Endothelial cell of umbilical vein (primary cell): ENCODE data around the gene NELFA. TPM values are rescaled to one million over a fixed set of nuclear protein-coding genes. Genes with fewer than 3 reads are reported as not detected.

ENCODE experiments used
- BruUV-seq: library from RNA; stranded (reverse); fragments of 400-500 nt; replicated peaks from 2 replicates; lab custom pipeline; 2021; lab: Mats Ljungman, UMichigan
- CTCF ChIA-PET: fragments of 300-600, 350-600 bp; sonication (Branson Sonifier 250); formaldehyde crosslinking; loops from one replicate; lab custom pipeline; 2021; ENCODE audit warnings: antibody characterized with exemption, inconsistent platforms; lab: Charles Lee
- POLR2A ChIA-PET: fragments of 300-600, 350-600 bp; sonication (Branson Sonifier 250); formaldehyde crosslinking; loops from one replicate; lab custom pipeline; 2021; ENCODE audit warnings: antibody characterized with exemption, inconsistent platforms; lab: Charles Lee
- DNase-seq: peaks from one replicate; pipeline ENCODE4 v3.0.0-alpha.2; 2011; ENCODE audit warnings: low read depth, low spot score
- FAIRE-seq: peaks from 2 replicates; lab custom pipeline; 2011; peaks lifted over from hg19 to GRCh38; lab: Jason Lieb, UNC
- H2AFZ ChIP-seq: 2 replicates; pipeline ENCODE4 v1.6.0; 2012; ENCODE audit warnings: low read depth, low read length, control low read depth, inconsistent platforms
- H3K27ac ChIP-seq: 2 replicates; pipeline ENCODE4 v1.5.1; 2011; ENCODE audit warnings: low read depth, mild to moderate bottlenecking, control low read depth, low read length, moderate library complexity; ENCODE audit not compliant: insufficient read depth
- H3K27me3 ChIP-seq, 2 experiments: 2 replicates each; pipeline versions ENCODE4 v1.6.0 to v1.6.1; 2011; ENCODE audit warnings: low read length in 2 of 2, mixed read lengths in 1 of 2; ENCODE audit not compliant: control insufficient read depth in 2 of 2, insufficient read depth in 2 of 2
- H3K36me3 ChIP-seq, 2 experiments: 2 replicates in 1 of 2; 3 replicates in 1 of 2; pipeline ENCODE4 v1.5.1; 2011; ENCODE audit warnings: low read length in 2 of 2, mild to moderate bottlenecking in 1 of 2, moderate library complexity in 1 of 2; ENCODE audit not compliant: control insufficient read depth in 2 of 2, insufficient read depth in 2 of 2; ENCODE audit errors: extremely low read depth in 1 of 2
- H3K4me1 ChIP-seq: 3 replicates; pipeline ENCODE4 v1.5.1; 2011; ENCODE audit warnings: mild to moderate bottlenecking, low read length; ENCODE audit not compliant: control insufficient read depth, insufficient read depth; ENCODE audit errors: extremely low read depth
- H3K4me2 ChIP-seq: 2 replicates; pipeline ENCODE4 v1.6.1; 2011; ENCODE audit warnings: low read length, control low read depth, mixed read lengths; ENCODE audit not compliant: insufficient read depth
- H3K4me3 ChIP-seq, 3 experiments: fragments of 200-600 bp in 1 of 3; sonication (generic), shearing (Covaris generic) in 1 of 3; replicated peaks in 1 of 3; 2 replicates each; pipeline ENCODE4 v1.5.1; 2011 to 2016; ENCODE audit warnings: control low read depth in 3 of 3, low read length in 3 of 3, mild to moderate bottlenecking in 2 of 3, inconsistent platforms in 1 of 3, low read depth in 1 of 3, moderate library complexity in 1 of 3; ENCODE audit not compliant: insufficient read depth in 1 of 3
- H3K79me2 ChIP-seq: 2 replicates; pipeline ENCODE4 v1.6.0; 2012; ENCODE audit warnings: low read length, inconsistent platforms; ENCODE audit not compliant: control insufficient read depth, insufficient read depth
- H3K9ac ChIP-seq: replicated peaks from 2 replicates; pipeline ENCODE3; 2011; ENCODE audit warnings: low read length, control low read depth; ENCODE audit not compliant: insufficient read depth; ENCODE audit errors: extremely low read depth
- H3K9me1 ChIP-seq: replicated peaks from 3 replicates; pipeline ENCODE4 v1.6.0; 2011; ENCODE audit warnings: mild to moderate bottlenecking, low read length; ENCODE audit not compliant: control insufficient read depth, insufficient read depth; ENCODE audit errors: extremely low read depth
- H3K9me3 ChIP-seq: replicated peaks from 2 replicates; pipeline ENCODE4 v1.5.1; 2012; ENCODE audit warnings: low read length, inconsistent platforms; ENCODE audit not compliant: control insufficient read depth, insufficient read depth
- H4K20me1 ChIP-seq: replicated peaks from 2 replicates; pipeline ENCODE3; 2011; ENCODE audit warnings: mild to moderate bottlenecking, low read length; ENCODE audit not compliant: control insufficient read depth, insufficient read depth; ENCODE audit errors: extremely low read depth
- EZH2 ChIP-seq: IDR thresholded peaks from 2 replicates; pipeline ENCODE4 v1.6.1; 2012; ENCODE audit warnings: borderline replicate concordance, low read depth, mild to moderate bottlenecking, moderate library complexity, low read length, inconsistent platforms; ENCODE audit not compliant: severe bottlenecking
- FOS ChIP-seq: IDR thresholded peaks from 2 replicates; pipeline ENCODE4 v1.6.1; 2011; ENCODE audit warnings: mild to moderate bottlenecking, low read length, moderate library complexity, borderline replicate concordance; ENCODE audit not compliant: insufficient read depth
- GATA2 ChIP-seq: IDR thresholded peaks from 2 replicates; pipeline ENCODE4 v1.7.0; 2011; ENCODE audit warnings: low read depth, mild to moderate bottlenecking, moderate library complexity, mixed read lengths, low read length; ENCODE audit not compliant: insufficient read length, insufficient read depth
- JUN ChIP-seq: IDR thresholded peaks from 2 replicates; pipeline ENCODE4 v1.6.1; 2011; ENCODE audit warnings: borderline replicate concordance, low read depth; ENCODE audit not compliant: insufficient read length, insufficient read depth
- MYC ChIP-seq: IDR thresholded peaks from one replicate; pipeline ENCODE4 v1.6.1; 2011; ENCODE audit warnings: mild to moderate bottlenecking, low read depth, low read length
- POLR2A ChIP-seq: IDR thresholded peaks from 2 replicates; pipeline ENCODE4 v1.6.1; 2012; ENCODE audit warnings: low read depth, mild to moderate bottlenecking, control low read depth, low read length
- POLR2AphosphoS5 ChIP-seq: IDR thresholded peaks from 2 replicates; pipeline ENCODE4 v1.6.1; 2012; ENCODE audit warnings: low read depth, mild to moderate bottlenecking, control low read depth, low read length, moderate library complexity; ENCODE audit not compliant: insufficient read depth
- dilution Hi-C: fragments of 300-500 bp; cut with MboI; formaldehyde crosslinking; loops from one replicate; pipeline ENCODE4 v1.15.0; 2019; ENCODE audit warnings: low sequenced_read_pairs; ENCODE audit not compliant: extremely low pct_ligation_motif_present
- intact Hi-C: fragments of 100-400 bp; cut with micrococcal nuclease; formaldehyde crosslinking; loops from one replicate; pipeline ENCODE4 v1.10.0; 2022
- polyA plus RNA-seq, 4 experiments: library from polyadenylated mRNA; depleted of rRNA in 3 of 4; stranded (reverse) in 3 of 4; unstranded in 1 of 4; fragments of >200 nt; gene quantifications; 2 replicates each; pipeline versions ENCODE4 v1.2.1 to v1.2.3, GENCODE V29; 2011 to 2012; ENCODE audit warnings: missing spikeins in 1 of 4
- total RNA-seq: library from RNA; stranded (reverse); gene quantifications from 2 replicates; pipeline ENCODE4 v1.2.3, GENCODE V29; 2021
- TF ChIP-seq, protein P1 (sequence below), 2 donors: IDR thresholded peaks; 1 replicate in 1 of 2; 2 replicates in 1 of 2; pipeline ENCODE4 v1.5.1; 2011; ENCODE audit warnings: low read length in 2 of 2, mild to moderate bottlenecking in 2 of 2, moderate library complexity in 2 of 2, control low read depth in 1 of 2, inconsistent platforms in 1 of 2, low read depth in 1 of 2; ENCODE audit not compliant: insufficient read depth in 1 of 2; ENCODE audit errors: extremely low read depth in 1 of 2
- TF ChIP-seq, protein P2 (sequence below): IDR thresholded peaks from 2 replicates; pipeline ENCODE4 v1.6.1; 2011; ENCODE audit not compliant: insufficient read depth, insufficient read length

The NELFA gene
- total and polyA plus RNA-seq, 2 donors (not counting 3 experiments of a cell fraction or from before 2014, with no cell fraction given): 22.8 to 30.3 TPM

DNA sequence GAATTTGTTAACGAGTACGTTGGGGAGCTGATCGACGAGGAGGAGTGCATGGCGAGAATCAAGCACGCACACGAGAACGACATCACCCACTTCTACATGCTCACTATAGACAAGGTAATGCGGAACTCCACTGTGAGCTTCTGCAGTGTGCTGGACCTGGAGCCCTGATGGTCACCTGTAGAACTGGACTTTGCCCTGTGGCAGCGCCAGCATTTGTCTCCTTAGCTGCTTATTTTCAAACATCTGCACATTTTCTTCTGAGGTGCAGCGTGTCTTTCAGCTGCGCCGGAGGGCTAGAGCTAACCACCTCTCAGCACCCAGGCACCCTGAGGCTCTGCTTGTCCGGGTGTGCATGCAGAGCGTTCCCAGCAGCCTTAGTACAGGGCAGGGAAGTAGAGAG lies 47.7 kb downstream of the NELFA start:
- dilution Hi-C loops (no loop called here), intact Hi-C loops (no loop called here)
- ChIA-PET CTCF (interaction anchor here (1.4 kb wide), 1 partner anchor 17 kb away, joined by 3 read pairs; no protein-coding TSS in a partner anchor), POLR2A (no interaction called here)
- DNase-seq (no peak), FAIRE-seq (no peak)
- Histone ChIP-seq H4K20me1 (no peaks in the 10 kb centered on the region), H3K4me1 (no peaks in the 10 kb centered on the region), H3K4me3 (no peak overlapping the region), H3K79me2 (no peaks in the 10 kb centered on the region), H3K36me3 (peaks cover 15 to 50% of the 10 kb centered on the region in 2 experiments), H3K9ac (no peak overlapping the region), H2AFZ (no peak overlapping the region), H3K9me1 (no peaks in the 10 kb centered on the region), H3K27ac (no peak overlapping the region), H3K9me3 (no peaks in the 10 kb centered on the region), H3K4me2 (no peak overlapping the region), H3K27me3 (no peaks in the 10 kb centered on the region)
- TF ChIP-seq, protein P1, sequence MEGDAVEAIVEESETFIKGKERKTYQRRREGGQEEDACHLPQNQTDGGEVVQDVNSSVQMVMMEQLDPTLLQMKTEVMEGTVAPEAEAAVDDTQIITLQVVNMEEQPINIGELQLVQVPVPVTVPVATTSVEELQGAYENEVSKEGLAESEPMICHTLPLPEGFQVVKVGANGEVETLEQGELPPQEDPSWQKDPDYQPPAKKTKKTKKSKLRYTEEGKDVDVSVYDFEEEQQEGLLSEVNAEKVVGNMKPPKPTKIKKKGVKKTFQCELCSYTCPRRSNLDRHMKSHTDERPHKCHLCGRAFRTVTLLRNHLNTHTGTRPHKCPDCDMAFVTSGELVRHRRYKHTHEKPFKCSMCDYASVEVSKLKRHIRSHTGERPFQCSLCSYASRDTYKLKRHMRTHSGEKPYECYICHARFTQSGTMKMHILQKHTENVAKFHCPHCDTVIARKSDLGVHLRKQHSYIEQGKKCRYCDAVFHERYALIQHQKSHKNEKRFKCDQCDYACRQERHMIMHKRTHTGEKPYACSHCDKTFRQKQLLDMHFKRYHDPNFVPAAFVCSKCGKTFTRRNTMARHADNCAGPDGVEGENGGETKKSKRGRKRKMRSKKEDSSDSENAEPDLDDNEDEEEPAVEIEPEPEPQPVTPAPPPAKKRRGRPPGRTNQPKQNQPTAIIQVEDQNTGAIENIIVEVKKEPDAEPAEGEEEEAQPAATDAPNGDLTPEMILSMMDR (IDR thresholded peaks at IDR 0.05; ENCODE audit: extremely low read depth in 1 of 2, insufficient read depth in 1 of 2, low read depth in 1 of 2, low read length in 2 of 2): no peak
- TF ChIP-seq JUN (no peak), FOS (no peak), MYC (no peak), GATA2 (no peak), EZH2 (no peak), POLR2AphosphoS5 (no peak), POLR2A (no peak)
- TF ChIP-seq, protein P2, sequence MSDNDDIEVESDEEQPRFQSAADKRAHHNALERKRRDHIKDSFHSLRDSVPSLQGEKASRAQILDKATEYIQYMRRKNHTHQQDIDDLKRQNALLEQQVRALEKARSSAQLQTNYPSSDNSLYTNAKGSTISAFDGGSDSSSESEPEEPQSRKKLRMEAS: no peak
- BruUV-seq: no TSS peak
